CD4-positive, alpha-beta T cell treated with Interferon gamma for 1 hour (primary cell): ENCODE measurements around the gene MSL1.

Experiments used
- DNase-seq: peaks from one replicate; pipeline ENCODE4 v3.0.0-alpha.2; 2020

Gene MSL1, protein sequence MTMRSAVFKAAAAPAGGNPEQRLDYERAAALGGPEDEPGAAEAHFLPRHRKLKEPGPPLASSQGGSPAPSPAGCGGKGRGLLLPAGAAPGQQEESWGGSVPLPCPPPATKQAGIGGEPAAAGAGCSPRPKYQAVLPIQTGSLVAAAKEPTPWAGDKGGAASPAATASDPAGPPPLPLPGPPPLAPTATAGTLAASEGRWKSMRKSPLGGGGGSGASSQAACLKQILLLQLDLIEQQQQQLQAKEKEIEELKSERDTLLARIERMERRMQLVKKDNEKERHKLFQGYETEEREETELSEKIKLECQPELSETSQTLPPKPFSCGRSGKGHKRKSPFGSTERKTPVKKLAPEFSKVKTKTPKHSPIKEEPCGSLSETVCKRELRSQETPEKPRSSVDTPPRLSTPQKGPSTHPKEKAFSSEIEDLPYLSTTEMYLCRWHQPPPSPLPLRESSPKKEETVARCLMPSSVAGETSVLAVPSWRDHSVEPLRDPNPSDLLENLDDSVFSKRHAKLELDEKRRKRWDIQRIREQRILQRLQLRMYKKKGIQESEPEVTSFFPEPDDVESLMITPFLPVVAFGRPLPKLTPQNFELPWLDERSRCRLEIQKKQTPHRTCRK

DNA sequence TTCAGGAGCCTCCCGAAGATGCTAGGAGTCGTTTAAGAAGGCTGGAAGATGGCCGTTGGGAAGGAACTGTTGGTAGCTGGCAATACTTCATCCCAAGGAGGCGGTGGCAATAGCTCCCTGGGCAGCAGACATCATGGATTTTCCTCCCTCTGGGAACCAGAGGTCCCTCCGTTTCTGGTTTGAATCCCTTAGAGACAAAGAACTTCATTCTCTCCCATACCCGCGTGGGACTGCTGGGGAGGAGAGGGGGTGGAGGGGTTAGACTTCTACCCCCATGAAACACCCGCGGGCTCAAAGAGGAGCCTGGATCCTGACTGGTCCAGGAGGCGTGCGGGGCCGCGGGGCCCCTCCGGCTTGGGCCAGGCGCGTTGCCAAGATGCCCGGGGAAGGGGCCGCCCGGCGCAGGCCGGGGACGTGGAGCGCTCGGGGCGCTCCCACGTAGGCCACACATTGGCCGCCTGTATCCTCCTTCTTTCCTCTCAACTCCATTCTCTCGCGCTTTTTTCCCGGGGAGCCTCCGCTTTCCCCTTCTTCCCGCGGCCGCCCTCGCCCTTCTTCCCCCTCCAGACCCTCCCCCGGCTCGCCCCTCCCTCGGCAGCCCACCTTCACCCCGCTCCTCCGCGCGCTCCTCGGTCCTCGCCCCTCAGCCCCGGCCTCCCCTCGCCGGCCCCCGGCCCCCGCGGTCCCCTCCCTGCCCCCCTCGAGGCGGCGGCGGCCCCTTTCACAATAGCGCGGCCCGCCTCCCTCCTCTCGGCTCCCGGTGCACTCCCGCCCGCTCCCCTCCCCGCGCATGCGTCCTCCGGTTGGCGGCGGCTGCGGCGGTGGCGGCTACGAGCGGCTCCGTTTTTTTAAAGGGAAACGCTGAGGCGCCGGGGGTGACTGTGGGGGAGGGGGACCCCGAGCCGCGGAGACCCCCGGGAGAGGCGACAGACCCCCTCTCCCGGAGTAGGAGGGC, at the start of gene MSL1:
MSL1 (plus strand) TSS at position 791 of the 955 bp plus-strand sequence. CDS start 642 bp downstream, outside the sequence.
- peak; percentile 86 for DNase-seq

DNA sequence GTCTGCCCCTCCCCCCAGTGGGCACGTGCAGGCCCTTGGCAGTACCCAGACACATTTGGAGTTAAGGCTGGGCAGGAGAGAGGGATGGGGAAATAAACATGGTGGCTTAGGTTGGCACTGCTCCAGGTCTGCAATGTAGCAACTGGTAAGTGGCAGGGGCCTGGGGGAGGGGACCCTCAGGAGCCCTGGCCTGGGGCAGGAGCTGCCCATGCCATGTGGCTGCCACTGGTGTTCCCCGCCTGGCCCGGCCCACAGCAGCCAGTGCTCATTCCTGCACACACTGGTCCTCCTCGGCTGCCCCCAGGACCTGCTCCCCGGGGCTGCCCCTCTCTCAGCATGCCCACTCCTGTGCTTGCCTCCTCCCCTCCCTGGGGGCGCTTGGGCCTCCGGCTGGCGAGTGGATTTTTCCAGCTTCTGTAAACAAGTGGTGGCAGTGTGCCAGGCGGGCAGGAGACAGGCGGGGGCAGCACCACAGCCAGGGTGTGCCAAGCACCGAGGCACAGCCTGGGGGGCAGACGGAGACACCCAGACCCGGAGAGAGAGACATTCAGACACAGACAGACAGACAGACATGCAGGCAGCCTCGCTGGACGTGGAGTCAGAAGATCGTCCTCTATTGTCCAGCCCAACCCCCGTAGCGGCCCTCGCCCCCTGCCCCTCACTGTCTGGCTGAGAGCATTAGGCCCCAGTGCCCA, 49.6 kb upstream of the MSL1 start:
- no peak for DNase-seq

DNA sequence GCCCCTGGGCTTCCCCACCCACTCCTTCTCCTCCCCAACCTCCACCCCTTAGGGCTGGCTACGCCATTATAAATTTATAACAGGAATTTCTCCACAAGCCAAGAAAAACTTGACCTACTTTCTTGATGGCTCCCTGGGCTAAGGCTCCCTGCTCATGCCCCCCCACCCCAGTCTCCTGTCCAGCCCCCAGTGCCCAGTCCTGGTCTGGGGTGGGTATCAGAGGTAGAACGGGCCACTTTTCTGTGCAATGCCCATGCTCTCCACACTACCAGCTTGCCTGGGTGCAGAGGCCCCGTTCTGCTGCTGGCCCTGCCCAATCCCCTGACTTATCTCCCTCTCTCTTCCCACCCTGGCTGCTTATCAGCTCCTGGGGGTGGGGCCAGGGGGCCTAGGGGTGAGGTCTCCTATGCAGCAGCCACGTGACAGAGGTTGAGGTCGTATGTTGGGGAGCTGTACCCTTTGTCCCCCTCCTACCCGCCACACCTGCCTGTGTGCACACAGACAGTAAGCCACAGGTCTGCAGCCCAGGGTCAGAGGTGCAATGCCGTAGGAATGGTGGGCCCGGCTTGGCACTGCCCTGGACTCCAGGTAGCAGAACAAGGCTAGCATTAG, 48.9 kb upstream of the MSL1 start:
- DNase-seq, result no peak

DNA sequence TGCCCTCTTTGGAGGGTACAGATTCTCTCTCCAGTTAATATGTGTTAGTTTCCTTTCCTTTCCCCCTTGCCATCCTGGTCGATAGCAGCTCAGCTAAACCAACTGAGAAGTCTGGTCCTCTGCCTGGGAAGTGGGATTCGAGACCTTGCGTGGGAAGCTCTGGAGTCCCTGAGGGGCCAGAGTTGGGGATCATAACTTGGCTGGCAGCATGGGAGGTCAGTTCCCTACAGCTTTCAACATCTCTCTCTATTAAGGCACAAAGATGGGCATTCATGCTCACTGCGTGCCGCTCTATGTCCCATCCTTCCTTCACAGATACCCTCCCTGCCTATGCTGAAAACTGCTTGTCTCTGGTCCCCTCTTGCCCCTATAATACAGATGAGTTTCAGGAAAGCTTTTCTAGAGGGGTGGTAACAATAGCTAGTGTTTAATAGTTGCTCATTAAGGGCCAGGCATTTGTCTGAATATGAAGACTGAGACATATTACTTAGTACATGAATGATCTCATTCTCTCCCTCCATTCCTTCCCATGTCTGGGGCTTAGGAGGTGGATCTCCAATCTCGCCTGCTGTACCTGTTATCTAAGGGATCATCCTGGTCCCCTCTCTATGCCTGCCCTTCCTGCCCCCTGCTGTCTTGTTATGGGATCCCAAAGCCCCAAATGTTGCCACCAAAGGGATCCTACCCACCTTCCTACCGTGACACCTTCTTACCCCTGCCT, 48.2 kb upstream of the MSL1 start:
- DNase-seq, result no peak

DNA sequence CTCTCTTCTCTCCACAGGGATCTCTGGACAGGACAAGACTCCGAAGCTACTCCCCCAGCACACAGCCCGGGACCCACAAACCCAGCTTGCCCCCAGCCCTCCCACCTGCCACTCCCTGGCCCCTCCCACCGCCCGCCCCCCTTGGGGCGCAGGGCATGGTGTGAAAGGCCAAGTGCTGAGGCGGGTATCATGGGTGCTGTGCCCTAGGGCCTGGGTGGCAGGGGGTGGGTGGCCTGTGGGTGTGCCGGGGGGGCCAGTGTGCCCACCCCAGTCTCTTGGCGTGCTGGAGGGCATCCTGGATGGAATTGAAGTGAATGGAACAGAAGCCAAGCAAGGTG, 47.6 kb upstream of the MSL1 start:
- DNase-seq, result no peak

DNA sequence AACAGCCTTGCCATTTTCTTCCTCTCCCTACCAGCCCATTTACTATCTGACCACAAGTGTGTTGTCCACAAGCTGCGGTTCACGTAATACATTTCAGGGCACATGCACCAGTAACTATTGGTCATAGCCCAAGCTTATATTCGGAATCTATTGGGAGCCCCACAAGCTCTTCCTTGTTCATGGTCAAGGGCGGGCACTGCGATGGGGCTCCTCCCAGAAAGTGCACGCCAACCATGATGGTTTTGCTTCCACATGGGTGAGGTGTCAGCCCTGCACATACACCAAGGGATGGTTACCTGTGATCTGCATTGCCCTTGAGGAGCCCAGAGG, 46.9 kb upstream of the MSL1 start:
- DNase-seq, result no peak

DNA sequence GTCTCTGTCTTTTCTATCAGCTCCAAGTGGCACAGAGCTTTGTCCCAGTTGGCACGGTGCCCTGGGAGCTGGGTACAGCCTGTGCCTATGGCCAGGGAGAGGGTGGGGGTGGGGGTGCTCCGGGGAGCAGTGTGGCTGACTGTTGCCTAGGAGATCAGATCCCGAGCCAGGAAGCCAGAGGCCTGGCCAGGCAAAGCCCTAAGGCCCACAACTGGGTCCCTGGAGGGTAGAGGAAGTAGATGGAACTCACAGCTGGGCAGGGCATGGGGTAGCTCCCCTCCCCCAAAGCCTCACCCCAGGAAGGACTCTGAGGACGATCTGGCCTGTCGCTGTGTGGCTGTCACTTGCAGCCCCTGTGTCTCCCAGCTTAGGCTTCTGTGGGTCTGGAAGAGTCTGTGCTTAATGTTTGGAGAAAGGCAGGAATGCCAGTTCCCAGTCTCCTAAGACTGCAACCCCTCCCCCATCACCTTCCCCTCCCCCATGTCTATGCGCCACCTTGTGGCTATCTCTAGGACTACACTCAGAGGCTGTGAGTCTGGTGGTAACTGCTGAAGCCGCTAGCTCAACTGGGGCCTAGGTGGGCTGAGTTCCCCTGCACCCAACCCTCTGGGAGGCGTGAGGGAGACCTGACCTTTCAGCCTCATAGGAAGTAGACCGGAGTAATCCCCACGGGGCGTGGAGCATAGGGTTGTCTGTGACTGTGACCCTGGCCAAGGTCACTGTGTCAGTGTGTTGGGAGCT, 46.4 kb upstream of the MSL1 start:
- DNase-seq, result peak; percentile 56

DNA sequence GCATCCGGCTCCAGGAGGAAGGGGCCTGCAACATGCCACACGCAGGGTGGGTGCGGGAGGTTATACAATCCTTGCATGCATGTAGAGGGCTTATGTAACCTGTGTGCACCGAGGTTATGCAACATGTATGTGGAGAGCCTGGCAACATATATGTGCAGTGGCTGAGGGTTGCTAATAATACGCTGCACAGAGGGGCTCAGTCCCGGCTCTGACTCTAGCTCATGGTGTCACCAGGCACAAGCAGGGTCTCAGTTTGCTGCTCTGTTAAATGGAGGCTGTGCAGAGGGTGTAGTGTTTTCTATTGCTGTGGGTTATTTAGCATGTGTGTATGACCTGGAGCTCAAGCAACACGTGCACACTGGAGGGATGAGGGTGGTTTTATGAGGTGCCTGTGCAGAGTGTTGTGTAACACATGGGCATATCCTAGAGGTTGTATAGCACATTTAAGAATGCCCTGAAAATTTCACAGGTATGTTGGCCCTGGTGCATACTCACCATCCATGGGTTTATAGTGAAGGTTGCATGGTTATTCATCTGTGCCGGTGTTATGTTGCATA, 45.8 kb upstream of the MSL1 start:
- no peak for DNase-seq

DNA sequence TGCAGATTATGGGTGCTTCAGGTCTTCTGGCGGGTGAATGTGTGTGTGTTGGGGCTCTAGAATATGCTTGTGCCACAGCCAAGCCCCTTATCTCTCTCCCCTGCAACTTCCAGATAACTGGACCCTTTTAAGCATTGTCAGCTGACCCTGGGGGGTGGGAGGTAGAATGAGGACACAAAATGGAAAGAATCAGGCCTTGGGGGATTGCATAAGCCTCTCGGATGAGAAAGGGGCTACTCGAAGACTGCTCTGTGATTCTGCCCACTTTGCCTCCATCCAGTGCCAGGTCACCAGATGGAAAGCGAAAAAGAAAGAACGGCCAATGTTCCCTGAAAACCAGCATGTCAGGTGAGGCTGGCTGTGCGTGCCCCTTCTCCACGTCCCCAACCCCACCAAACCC, 45.2 kb upstream of the MSL1 start:
- no peak for DNase-seq

DNA sequence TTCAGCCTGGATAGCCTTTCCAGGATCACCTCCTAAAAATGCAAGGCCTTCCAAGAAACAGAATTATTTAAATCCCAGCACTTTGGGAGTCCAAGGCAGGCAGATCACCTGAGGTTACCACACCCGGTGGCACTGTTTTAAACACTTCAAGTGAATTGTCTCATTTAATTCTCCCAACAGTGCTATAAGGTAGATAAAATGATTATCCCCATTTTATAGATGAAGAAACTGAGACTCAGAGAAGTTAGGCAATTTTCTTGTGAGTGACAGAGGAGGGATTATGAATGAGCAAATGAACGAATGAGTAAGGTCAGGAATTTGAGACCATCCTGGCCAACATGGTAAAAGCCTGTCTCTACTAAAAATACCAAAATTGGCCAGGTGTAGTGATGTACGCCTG, 42.2 kb upstream of the MSL1 start:
- no peak for DNase-seq

DNA sequence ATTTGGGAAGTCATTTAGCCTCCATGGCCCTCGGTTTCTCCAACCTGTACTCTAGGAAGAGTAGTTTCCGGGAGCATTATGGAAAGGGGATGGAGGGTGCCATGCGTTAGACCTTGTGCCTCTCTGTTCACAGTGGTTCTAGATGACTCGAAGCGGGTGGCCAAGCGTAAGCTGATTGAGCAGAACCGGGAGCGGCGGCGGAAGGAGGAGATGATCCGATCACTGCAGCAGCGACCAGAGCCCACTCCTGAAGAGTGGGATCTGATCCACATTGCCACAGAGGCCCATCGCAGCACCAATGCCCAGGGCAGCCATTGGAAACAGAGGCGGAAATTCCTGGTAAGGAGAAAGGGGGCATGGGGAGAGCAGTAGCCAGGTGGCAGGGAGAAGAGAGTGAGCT, 37.3 kb upstream of the MSL1 start:
- DNase-seq, result no peak

DNA sequence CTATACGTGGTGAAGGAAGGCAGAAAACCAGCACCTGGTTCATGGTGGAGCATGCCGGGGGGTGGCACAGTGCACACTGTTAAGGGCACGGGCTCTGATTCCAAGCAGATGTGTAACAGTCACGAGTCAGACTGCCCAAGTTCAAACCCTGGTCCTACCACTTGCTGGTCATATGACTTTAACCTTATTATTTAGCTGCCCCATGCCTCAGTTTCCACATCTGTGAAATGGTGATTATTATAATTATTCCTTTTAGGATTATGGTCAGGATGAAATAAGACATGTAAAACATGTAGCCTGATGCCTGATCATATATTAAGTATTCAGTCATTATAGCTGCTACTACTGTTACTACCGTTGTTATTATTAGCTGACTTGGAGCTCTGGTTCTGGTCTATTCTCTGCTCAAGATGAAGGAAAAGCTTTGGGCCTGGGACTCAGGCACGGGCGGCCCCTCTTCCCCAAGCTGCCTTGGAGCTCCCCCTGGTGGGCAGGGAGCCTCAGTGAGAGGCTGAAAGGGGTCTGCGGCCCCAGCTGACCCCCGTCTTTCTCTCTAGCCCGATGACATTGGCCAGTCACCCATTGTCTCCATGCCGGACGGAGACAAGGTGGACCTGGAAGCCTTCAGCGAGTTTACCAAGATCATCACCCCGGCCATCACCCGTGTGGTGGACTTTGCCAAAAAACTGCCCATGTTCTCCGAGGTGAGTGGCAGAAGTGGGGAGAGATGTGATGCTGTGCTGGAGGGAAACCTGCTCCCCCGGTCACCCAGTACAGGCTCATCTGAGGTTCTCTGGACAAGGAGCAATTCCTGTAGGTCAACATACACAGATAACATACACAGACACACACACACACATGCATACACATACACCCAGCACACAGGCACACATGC, 35.4 kb upstream of the MSL1 start:
- peak; percentile 46 for DNase-seq

DNA sequence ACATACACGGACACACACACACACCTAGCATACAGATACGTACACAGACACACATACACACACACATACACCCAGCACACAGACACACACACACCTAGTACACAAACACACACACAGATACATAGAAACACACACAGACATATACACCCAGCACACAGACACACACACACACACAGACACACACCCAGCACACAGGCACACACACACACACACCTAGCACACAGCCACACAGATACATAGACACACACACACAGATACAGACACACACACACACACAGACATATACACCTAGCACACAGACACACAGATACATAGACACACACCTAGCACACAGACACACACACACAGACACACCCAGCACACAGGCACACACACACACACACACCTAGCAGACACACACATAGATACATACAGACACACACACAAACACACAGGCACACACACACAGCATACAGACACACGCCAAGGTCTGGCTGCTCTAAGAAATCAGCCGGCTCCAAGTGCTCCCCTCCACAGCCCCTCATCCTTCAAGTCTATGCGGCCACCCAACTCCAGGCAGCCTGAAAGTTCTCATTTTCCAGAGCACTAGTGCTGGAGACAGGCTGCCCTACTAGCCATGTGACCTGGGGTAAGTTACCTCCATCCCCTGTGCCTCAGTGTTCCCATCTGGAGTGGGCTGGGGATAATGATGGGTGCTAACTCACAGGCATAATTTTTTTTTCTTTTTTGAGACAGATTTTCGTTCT, 34.5 kb upstream of the MSL1 start:
- DNase-seq, result no peak

DNA sequence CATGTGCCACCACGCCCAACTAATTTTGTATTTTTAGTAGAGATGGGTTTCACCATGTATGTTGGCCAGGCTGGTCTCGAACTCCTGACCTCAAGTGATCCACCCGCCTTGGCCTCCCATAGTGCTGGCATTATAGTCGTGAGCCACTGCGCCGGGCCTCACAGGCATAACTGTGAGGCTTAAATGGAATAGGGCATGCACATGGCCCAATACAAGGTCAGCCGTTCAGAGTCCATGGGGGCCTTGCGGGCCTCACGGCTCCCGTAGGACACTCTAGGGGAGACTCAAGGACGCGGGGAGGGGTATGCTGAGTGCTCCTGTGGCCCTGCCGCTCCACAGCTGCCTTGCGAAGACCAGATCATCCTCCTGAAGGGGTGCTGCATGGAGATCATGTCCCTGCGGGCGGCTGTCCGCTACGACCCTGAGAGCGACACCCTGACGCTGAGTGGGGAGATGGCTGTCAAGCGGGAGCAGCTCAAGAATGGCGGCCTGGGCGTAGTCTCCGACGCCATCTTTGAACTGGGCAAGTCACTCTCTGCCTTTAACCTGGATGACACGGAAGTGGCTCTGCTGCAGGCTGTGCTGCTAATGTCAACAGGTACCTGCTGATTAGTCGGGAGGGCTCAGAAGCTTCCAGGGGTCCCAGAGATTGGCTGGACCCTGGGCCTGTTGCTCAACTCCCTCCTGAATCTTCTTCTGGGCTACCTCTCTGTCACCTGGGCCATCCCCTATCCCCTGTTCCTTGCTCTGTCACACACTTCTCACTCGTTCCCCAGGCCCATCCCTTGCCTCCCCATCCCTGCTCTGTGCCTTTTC, 33.7 kb upstream of the MSL1 start:
- no peak for DNase-seq

DNA sequence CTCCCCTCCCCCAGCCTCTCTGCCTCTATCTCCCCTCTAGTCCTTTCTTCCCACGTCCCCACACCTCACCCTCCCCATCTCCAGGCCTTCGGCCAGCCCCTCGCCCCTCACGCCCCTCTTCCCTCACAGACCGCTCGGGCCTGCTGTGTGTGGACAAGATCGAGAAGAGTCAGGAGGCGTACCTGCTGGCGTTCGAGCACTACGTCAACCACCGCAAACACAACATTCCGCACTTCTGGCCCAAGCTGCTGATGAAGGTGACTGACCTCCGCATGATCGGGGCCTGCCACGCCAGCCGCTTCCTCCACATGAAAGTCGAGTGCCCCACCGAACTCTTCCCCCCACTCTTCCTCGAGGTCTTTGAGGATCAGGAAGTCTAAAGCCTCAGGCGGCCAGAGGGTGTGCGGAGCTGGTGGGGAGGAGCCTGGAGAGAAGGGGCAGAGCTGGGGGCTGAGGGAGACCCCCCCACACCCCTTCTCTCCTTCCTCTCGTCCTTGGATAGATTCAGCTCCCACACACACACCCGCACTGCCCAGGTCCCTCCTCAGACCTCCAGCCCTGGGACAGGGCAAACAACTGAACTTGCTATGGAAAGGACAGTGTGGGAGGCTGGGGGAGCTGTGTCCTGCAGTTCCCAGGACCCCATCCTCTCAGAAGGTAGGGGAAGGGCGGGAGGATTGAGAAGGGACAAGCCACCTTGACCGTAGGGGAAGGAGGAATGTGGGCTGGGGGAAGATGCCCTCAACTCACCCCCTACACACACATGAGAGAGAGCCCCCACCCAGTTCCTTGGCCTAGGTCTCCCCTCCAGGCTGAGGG, 32.5 kb upstream of the MSL1 start:
- DNase-seq, result no peak

DNA sequence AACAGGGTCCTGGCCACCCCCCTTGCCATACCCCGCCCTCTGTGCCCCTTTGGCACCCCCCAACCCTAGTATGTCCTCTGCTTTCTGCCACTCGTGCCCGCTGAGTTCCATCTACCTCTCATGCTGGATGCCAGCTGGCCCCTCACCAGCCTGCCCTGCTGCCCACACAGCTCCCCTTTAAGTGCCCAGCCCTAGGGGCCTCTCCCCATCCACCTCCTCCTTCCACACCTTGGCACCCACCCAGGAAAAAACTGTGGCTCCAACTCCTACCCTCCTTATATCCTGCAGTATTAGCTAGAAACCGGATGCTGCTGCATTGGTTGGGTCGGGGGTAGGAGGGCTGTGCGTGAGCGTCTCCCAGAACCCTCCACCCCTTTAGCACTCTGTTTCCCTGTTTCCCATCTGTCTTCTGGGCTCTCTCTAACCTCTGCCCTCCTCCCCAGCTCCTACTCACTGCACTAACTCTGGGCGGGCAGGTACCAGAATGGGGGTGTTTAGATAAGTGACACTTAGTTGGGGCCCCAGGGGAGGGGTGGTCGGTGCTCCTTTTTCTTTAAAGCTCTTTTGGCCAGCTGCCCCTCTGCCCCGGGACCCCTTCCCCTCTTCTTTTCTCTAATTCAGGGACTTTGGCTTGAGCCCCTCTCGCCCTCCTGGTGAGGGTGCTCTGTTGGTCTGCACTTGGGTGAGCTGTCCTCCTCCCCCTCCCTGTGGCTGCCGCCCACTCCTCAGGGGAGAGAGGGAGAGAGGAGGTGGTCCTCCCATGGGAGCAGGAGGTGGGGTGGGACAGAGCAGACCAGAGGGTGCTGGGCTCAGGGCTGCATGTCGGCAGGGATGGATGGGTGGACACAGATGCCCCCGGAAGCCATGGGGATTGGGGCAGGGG, 31.3 kb upstream of the MSL1 start:
- no peak for DNase-seq
